Spinal cord (tissue), 4 donors: Measurements from ENCODE around the gene OTUD5. TPM values are rescaled to one million over a fixed set of nuclear protein-coding genes. Genes with fewer than 3 reads are reported as not detected.

ENCODE experiments used
- polyA plus RNA-seq, 2 donors: library from polyadenylated mRNA; unstranded; fragments of 120-200 nt; gene quantifications; one replicate each; pipeline ENCODE4 v1.2.1, GENCODE V29; 2013; ENCODE audit not compliant: insufficient read length in 2 of 2
- small RNA-seq: library from RNA; depleted of rRNA; stranded (forward); fragments of <200 nt; gene quantifications from one replicate; pipeline ENCODE3, GENCODE V24; 2014; ENCODE audit warnings: low replicate concordance
- total RNA-seq, 2 donors: library from RNA; depleted of rRNA in 1 of 2; stranded (reverse); fragments of 120-200 nt in 1 of 2; fragments of >200 nt in 1 of 2; gene quantifications; one replicate each; pipeline versions ENCODE4 v1.2.3 to v1.2.4, GENCODE V29; 2013 to 2014

The OTUD5 gene
- total and polyA plus RNA-seq, 4 donors, result 27.9 to 81.4 (median 54.8) TPM

Small RNAs within 50 kb of the gene (small RNA-seq; reads per million reads assigned to genes)
- gene RNU6-722P, result not detected

Other genes starting within 250 kb of the OTUD5 start
- not detected for gene GLOD5, start 195.9 kb downstream of the OTUD5 start, total RNA-seq
- gene GLOD5, start 195.9 kb downstream of the OTUD5 start, polyA plus RNA-seq, result not detected
- under 1 TPM; 0.39 to 0.59 TPM for gene GATA1, start 171.0 kb downstream of the OTUD5 start, total RNA-seq
- under 1 TPM; 0.22 to 0.45 TPM for gene GATA1, start 171.0 kb downstream of the OTUD5 start, polyA plus RNA-seq
- gene HDAC6, start 155.5 kb downstream of the OTUD5 start, total RNA-seq, result 100 to 1,000 TPM in 1 of 2 donors, 10 to 100 TPM in 1; 63.9 to 139 TPM
- 100 to 1,000 TPM; 150 to 194 TPM for gene HDAC6, start 155.5 kb downstream of the OTUD5 start, polyA plus RNA-seq
- under 1 TPM in 1 of 2 donors, not detected in 1; 0.22 TPM for gene ERAS, start 131.1 kb downstream of the OTUD5 start, total RNA-seq
- under 1 TPM; 0.73 to 0.78 TPM for gene ERAS, start 131.1 kb downstream of the OTUD5 start, polyA plus RNA-seq
- 10 to 100 TPM; 61.4 to 91.4 TPM for gene PCSK1N, start 122.0 kb downstream of the OTUD5 start, total RNA-seq
- 100 to 1,000 TPM; 481 to 566 TPM for gene PCSK1N, start 122.0 kb downstream of the OTUD5 start, polyA plus RNA-seq
- gene TIMM17B, start 59.8 kb downstream of the OTUD5 start, total RNA-seq, result 10 to 100 TPM; 18.0 to 42.4 TPM
- 10 to 100 TPM; 49.4 to 53.8 TPM for gene TIMM17B, start 59.8 kb downstream of the OTUD5 start, polyA plus RNA-seq
- 10 to 100 TPM; 28.9 to 67.9 TPM for gene PQBP1, start 59.7 kb downstream of the OTUD5 start, total RNA-seq
- gene PQBP1, start 59.7 kb downstream of the OTUD5 start, polyA plus RNA-seq, result 10 to 100 TPM; 89.8 to 91.9 TPM
- gene SLC35A2, start 46.0 kb downstream of the OTUD5 start, total RNA-seq, result 10 to 100 TPM; 10.4 to 14.2 TPM
- 10 to 100 TPM; 26.8 to 27.9 TPM for gene SLC35A2, start 46.0 kb downstream of the OTUD5 start, polyA plus RNA-seq
- 10 to 100 TPM; 10.3 to 10.5 TPM for gene PIM2, start 38.6 kb downstream of the OTUD5 start, total RNA-seq
- 10 to 100 TPM; 11.9 to 13.1 TPM for gene PIM2, start 38.6 kb downstream of the OTUD5 start, polyA plus RNA-seq
- 1 to 10 TPM; 1.8 to 3.7 TPM for gene KCND1, start 14.2 kb upstream of the OTUD5 start, total RNA-seq
- 1 to 10 TPM; 5.7 to 6.7 TPM for gene KCND1, start 14.2 kb upstream of the OTUD5 start, polyA plus RNA-seq
- 10 to 100 TPM; 29.1 to 30.0 TPM for gene GRIPAP1, start 44.7 kb upstream of the OTUD5 start, total RNA-seq
- gene GRIPAP1, start 44.7 kb upstream of the OTUD5 start, polyA plus RNA-seq, result 100 to 1,000 TPM in 1 of 2 donors, 10 to 100 TPM in 1; 91.2 to 116 TPM
- 10 to 100 TPM; 13.1 to 21.7 TPM for gene TFE3, start 85.8 kb upstream of the OTUD5 start, total RNA-seq
- gene TFE3, start 85.8 kb upstream of the OTUD5 start, polyA plus RNA-seq, result 10 to 100 TPM; 36.5 to 41.3 TPM
- gene CCDC120, start 101.4 kb upstream of the OTUD5 start, total RNA-seq, result 1 to 10 TPM; 1.6 to 3.5 TPM
- gene CCDC120, start 101.4 kb upstream of the OTUD5 start, polyA plus RNA-seq, result 10 to 100 TPM; 14.8 to 22.4 TPM
- 10 to 100 TPM in 1 of 2 donors, 1 to 10 TPM in 1; 7.3 to 16.1 TPM for gene PRAF2, start 116.4 kb upstream of the OTUD5 start, total RNA-seq
- gene PRAF2, start 116.4 kb upstream of the OTUD5 start, polyA plus RNA-seq, result 100 to 1,000 TPM; 122 to 128 TPM
- gene WDR45, start 122.3 kb upstream of the OTUD5 start, total RNA-seq, result 10 to 100 TPM; 24.5 to 47.3 TPM
- 10 to 100 TPM; 42.2 to 49.0 TPM for gene WDR45, start 122.3 kb upstream of the OTUD5 start, polyA plus RNA-seq
- 10 to 100 TPM; 22.9 to 32.3 TPM for gene GPKOW, start 166.1 kb upstream of the OTUD5 start, total RNA-seq
- 10 to 100 TPM; 34.2 to 35.6 TPM for gene GPKOW, start 166.1 kb upstream of the OTUD5 start, polyA plus RNA-seq
- 1 to 10 TPM; 2.0 to 6.2 TPM for gene MAGIX, start 205.2 kb upstream of the OTUD5 start, total RNA-seq
- gene MAGIX, start 205.2 kb upstream of the OTUD5 start, polyA plus RNA-seq, result 1 to 10 TPM; 5.5 to 6.0 TPM
- 10 to 100 TPM in 1 of 2 donors, 1 to 10 TPM in 1; 3.6 to 26.1 TPM for gene PLP2, start 214.3 kb upstream of the OTUD5 start, total RNA-seq
- 10 to 100 TPM; 11.9 to 22.8 TPM for gene PLP2, start 214.3 kb upstream of the OTUD5 start, polyA plus RNA-seq
- gene PRICKLE3, start 228.8 kb upstream of the OTUD5 start, total RNA-seq, result 1 to 10 TPM; 2.0 to 2.2 TPM
- 1 to 10 TPM; 1.7 to 3.1 TPM for gene PRICKLE3, start 228.8 kb upstream of the OTUD5 start, polyA plus RNA-seq
- gene SYP, start 242.6 kb upstream of the OTUD5 start, total RNA-seq, result 100 to 1,000 TPM in 1 of 2 donors, 10 to 100 TPM in 1; 83.5 to 192 TPM
- 100 to 1,000 TPM; 299 to 344 TPM for gene SYP, start 242.6 kb upstream of the OTUD5 start, polyA plus RNA-seq